AG04450 (cell line): Measurements from ENCODE around the gene BANP. TPM values are rescaled to one million over a fixed set of nuclear protein-coding genes. Genes with fewer than 3 reads are reported as not detected.

Experiments
- CTCF ChIA-PET: fragments of 300-600, 350-600 bp; formaldehyde crosslinking; extraction: SDS; loops from one replicate; lab custom pipeline; 2022; ENCODE audit warnings: antibody characterized with exemption, inconsistent platforms; lab: Charles Lee
- POLR2A ChIA-PET: fragments of 350-600 bp; formaldehyde crosslinking; extraction: SDS; loops from one replicate; lab custom pipeline; 2021; ENCODE audit warnings: antibody characterized with exemption, inconsistent platforms; lab: Yijun Ruan, JAX
- DNase-seq: peaks from one replicate; pipeline ENCODE4 v3.0.0-alpha.2; 2011; ENCODE audit warnings: low read depth, low spot score
- H3K27ac ChIP-seq: one replicate; pipeline ENCODE4 v1.5.1; 2012; ENCODE audit warnings: low read depth, low read length, control low read depth
- H3K27me3 ChIP-seq: one replicate; pipeline ENCODE4 v1.6.0; 2012; ENCODE audit warnings: low read length; ENCODE audit not compliant: control insufficient read depth, insufficient read depth
- H3K4me3 ChIP-seq: 2 replicates; pipeline ENCODE4 v1.5.1; 2011; ENCODE audit warnings: mild to moderate bottlenecking, low read depth, low read length, control low read depth
- H3K9me3 ChIP-seq: 2 replicates; pipeline ENCODE4 v1.5.1; 2012; ENCODE audit warnings: low read length; ENCODE audit not compliant: control insufficient read depth, insufficient read depth
- CTCF ChIP-seq: IDR thresholded peaks from 2 replicates; pipeline ENCODE4 v1.5.1; 2011; ENCODE audit warnings: low read depth, low read length, control low read depth, inconsistent platforms
- polyA plus RNA-seq: library from polyadenylated mRNA; depleted of rRNA; stranded (reverse); fragments of >200 nt; gene quantifications from 2 replicates; pipeline ENCODE4 v1.2.3, GENCODE V29; 2011

The BANP gene
- polyA plus RNA-seq, 1 experiment: 18.6 TPM

- ChIA-PET CTCF (interaction anchor here (0.6 to 0.9 kb wide), 2 partner anchors 12 to 547 kb away, joined by 3 read pairs; no protein-coding TSS in a partner anchor), POLR2A (no interaction called here)
- Histone ChIP-seq H3K27me3 (no peaks in the 10 kb centered on the region), H3K4me3 (no peak overlapping the region), H3K27ac (no peak overlapping the region), H3K9me3 (no peaks in the 10 kb centered on the region)
- TF ChIP-seq CTCF: no peak
- no peak for DNase-seq
Observed at GRCh38 chr16:87939562-87940423, 11.4 kb upstream of the BANP start.

GRCh38 chr16:87942680-87943079 is 8.6 kb upstream of the BANP start:
- no peaks in the 10 kb centered on the region for H3K27me3 ChIP-seq
- no peaks in the 10 kb centered on the region for H3K9me3 ChIP-seq
- H3K27ac ChIP-seq: no peak overlapping the region
- ChIA-PET CTCF (interaction anchor here (0.6 kb wide), 1 partner anchor 795 kb away, joined by 3 read pairs; no protein-coding TSS in a partner anchor), POLR2A (no interaction called here)
- no peak overlapping the region for H3K4me3 ChIP-seq
- no peak for TF ChIP-seq CTCF
- no peak for DNase-seq

- Histone ChIP-seq H3K27ac (no peak overlapping the region), H3K27me3 (no peaks in the 10 kb centered on the region), H3K9me3 (no peaks in the 10 kb centered on the region), H3K4me3 (peak overlapping the region; percentile 1)
- POLR2A ChIA-PET: interaction anchor here (0.7 kb wide), 1 partner anchor 168 kb away, joined by 3 read pairs; no protein-coding TSS in a partner anchor
- CTCF ChIA-PET: no interaction called here
- no peak for TF ChIP-seq CTCF
- DNase-seq: no peak
Observed at GRCh38 chr16:87945351-87946042, 5.7 kb upstream of the BANP start.

- CTCF ChIA-PET: no interaction called here
- no peak overlapping the region for H3K4me3 ChIP-seq
- no peaks in the 10 kb centered on the region for H3K27me3 ChIP-seq
- no peak overlapping the region for H3K27ac ChIP-seq
- no peak for TF ChIP-seq CTCF
- POLR2A ChIA-PET: no interaction called here
- no peak for DNase-seq
- H3K9me3 ChIP-seq: no peaks in the 10 kb centered on the region; the same call in 1 of the 2 replicates
Observed at GRCh38 chr16:87946596-87947347, 4.5 kb upstream of the BANP start.
